HepG2 (cell line): ENCODE measurements around the gene SH3BP2. TPM values are rescaled to one million over a fixed set of nuclear protein-coding genes. Genes with fewer than 3 reads are reported as not detected.
A peak's percentile ranks its signal among the peaks of the same experiment; 100 is the strongest.

Source experiments
- FOXP1 ChIP-seq, 2 experiments: fragments of 450-650 bp in 1 of 2; IDR thresholded peaks; 2 replicates each; pipeline ENCODE4 v1.6.1; 2017 to 2018; ENCODE audit warnings: antibody characterized with exemption in 1 of 2
- PRDM10 ChIP-seq: sonication (generic); formaldehyde crosslinking; IDR thresholded peaks from 2 replicates; pipeline ENCODE4 v1.4.0; 2020; ENCODE audit warnings: low read depth, missing genetic modification reagents
- RFX3 ChIP-seq: IDR thresholded peaks from 2 replicates; pipeline ENCODE4 v1.6.1; 2016; ENCODE audit warnings: missing biosample characterization, missing genetic modification reagents
- YEATS4 ChIP-seq: sonication (generic); formaldehyde crosslinking; IDR thresholded peaks from 2 replicates; pipeline ENCODE4 v1.4.0; 2020; ENCODE audit warnings: missing genetic modification reagents, borderline replicate concordance
- ZNF121 ChIP-seq: sonication (generic); formaldehyde crosslinking; IDR thresholded peaks from 2 replicates; pipeline ENCODE4 v1.5.0; 2020; ENCODE audit warnings: mild to moderate bottlenecking, missing genetic modification reagents
- ZNF3 ChIP-seq: IDR thresholded peaks from 2 replicates; pipeline ENCODE4 v1.7.0; 2017; ENCODE audit warnings: inconsistent platforms
- ZNF318 ChIP-seq: sonication (generic); formaldehyde crosslinking; IDR thresholded peaks from 2 replicates; pipeline ENCODE4 v1.4.0; 2020; ENCODE audit warnings: mild to moderate bottlenecking, missing genetic modification reagents
- ZNF616 ChIP-seq: sonication (generic); formaldehyde crosslinking; IDR thresholded peaks from 2 replicates; pipeline ENCODE4 v1.5.0; 2020; ENCODE audit warnings: low read depth, mild to moderate bottlenecking, missing genetic modification reagents
- ZNF7 ChIP-seq: IDR thresholded peaks from 2 replicates; pipeline ENCODE4 v1.6.1; 2016; ENCODE audit warnings: missing biosample characterization, missing genetic modification reagents
- ZNF777 ChIP-seq: sonication (generic); formaldehyde crosslinking; IDR thresholded peaks from 2 replicates; pipeline ENCODE4 v1.4.0; 2020; ENCODE audit warnings: missing genetic modification reagents
- ZNF780A ChIP-seq: sonication (generic); formaldehyde crosslinking; IDR thresholded peaks from 2 replicates; pipeline ENCODE4 v1.8.0; 2022; ENCODE audit warnings: mild to moderate bottlenecking, missing genetic modification reagents, moderate library complexity
- polyA plus RNA-seq, 8 experiments: library from polyadenylated mRNA; depleted of rRNA in 3 of 8; stranded (reverse) in 7 of 8; unstranded in 1 of 8; fragments of >200 nt; fragmentation: Illumina TruSeq in 4 of 8; extraction: Trizol in 4 of 8; gene quantifications; 2 replicates each; pipeline versions ENCODE4 v1.2.1 to v1.2.3, GENCODE V29; 2011 to 2016; ENCODE audit warnings: low read depth in 4 of 8, missing spikeins in 1 of 8, mixed read lengths in 1 of 8; ENCODE audit not compliant: insufficient read depth in 1 of 8
- total RNA-seq, 5 experiments: library from RNA; depleted of rRNA; stranded (reverse); fragments of >200 nt; fragmentation: Illumina TruSeq; extraction: Trizol; gene quantifications; 2 replicates each; pipeline ENCODE4 v1.2.3, GENCODE V29; 2016; ENCODE audit warnings: low read depth in 1 of 5
- TF ChIP-seq, protein P1 (sequence below): sonication (generic); formaldehyde crosslinking; IDR thresholded peaks from 2 replicates; pipeline ENCODE4 v1.5.0; 2020; ENCODE audit warnings: mild to moderate bottlenecking, missing genetic modification reagents
- TF ChIP-seq, protein P2 (sequence below): sonication (generic); formaldehyde crosslinking; IDR thresholded peaks from 2 replicates; pipeline ENCODE4 v1.5.1; 2020; ENCODE audit warnings: missing genetic modification reagents, mild to moderate bottlenecking, borderline replicate concordance

Gene SH3BP2
- total and polyA plus RNA-seq, 2 of the 13 experiments (the other 11 are each of a cell fraction or from before 2014, with no cell fraction given): 16.9 to 34.5 TPM

DNA sequence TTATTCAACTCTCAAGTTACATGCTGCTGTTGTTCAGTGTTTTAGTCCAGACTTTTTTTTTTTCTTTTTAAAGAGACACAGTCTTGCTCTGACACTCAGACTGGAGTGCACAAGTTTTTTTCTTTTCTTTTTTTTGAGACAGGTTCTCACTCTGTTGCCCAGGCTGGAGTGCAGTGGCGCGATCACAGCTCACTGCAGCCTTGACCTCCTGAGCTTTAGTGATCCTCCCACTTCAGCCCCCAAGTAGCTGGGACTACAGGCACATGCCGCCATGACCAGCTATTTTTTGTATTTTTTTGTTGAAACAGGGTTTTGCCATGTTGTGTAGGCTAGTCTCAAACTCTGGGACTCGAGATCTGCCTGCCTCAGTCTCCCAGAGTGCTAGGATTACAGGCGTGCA, 62.7 kb downstream of the SH3BP2 start (continued):
- TF ChIP-seq ZNF7 (no peak), ZNF616 (CRISPR knock-in tag) (no peak), YEATS4 (CRISPR knock-in tag) (0 out of 2 replicates have a peak, but pooled peaks have one; percentile 30), RFX3 (CRISPR knock-in tag) (no peak), ZNF3 (CRISPR knock-in tag) (no peak), PRDM10 (CRISPR knock-in tag) (no peak), FOXP1 (IDR thresholded peaks at IDR 0.05) (no peak), FOXP1 (CRISPR knock-in tag; IDR thresholded peaks at IDR 0.05) (0 out of 2 replicates have a peak, but pooled peaks have one; percentile 11), ZNF777 (CRISPR knock-in tag) (no peak), ZNF318 (CRISPR knock-in tag) (no peak), ZNF780A (CRISPR knock-in tag) (no peak), ZNF121 (CRISPR knock-in tag) (peak; percentile 92)
- TF ChIP-seq, protein P1, sequence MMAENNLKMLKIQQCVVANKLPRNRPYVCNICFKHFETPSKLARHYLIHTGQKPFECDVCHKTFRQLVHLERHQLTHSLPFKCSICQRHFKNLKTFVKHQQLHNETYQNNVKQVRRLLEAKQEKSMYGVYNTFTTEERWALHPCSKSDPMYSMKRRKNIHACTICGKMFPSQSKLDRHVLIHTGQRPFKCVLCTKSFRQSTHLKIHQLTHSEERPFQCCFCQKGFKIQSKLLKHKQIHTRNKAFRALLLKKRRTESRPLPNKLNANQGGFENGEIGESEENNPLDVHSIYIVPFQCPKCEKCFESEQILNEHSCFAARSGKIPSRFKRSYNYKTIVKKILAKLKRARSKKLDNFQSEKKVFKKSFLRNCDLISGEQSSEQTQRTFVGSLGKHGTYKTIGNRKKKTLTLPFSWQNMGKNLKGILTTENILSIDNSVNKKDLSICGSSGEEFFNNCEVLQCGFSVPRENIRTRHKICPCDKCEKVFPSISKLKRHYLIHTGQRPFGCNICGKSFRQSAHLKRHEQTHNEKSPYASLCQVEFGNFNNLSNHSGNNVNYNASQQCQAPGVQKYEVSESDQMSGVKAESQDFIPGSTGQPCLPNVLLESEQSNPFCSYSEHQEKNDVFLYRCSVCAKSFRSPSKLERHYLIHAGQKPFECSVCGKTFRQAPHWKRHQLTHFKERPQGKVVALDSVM: peak; percentile 37; the same call in 1 of the 2 replicates
- TF ChIP-seq, protein P2, sequence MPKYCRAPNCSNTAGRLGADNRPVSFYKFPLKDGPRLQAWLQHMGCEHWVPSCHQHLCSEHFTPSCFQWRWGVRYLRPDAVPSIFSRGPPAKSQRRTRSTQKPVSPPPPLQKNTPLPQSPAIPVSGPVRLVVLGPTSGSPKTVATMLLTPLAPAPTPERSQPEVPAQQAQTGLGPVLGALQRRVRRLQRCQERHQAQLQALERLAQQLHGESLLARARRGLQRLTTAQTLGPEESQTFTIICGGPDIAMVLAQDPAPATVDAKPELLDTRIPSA: no peak
